Occipital lobe (tissue), 2 donors: ENCODE measurements around the gene BIK. TPM values are rescaled to one million over a fixed set of nuclear protein-coding genes. Genes with fewer than 3 reads are reported as not detected.
A peak's percentile ranks its signal among the peaks of the same experiment; 100 is the strongest.

Source experiments
- DNase-seq: peaks from one replicate; lab custom pipeline; 2025; lab: John Stamatoyannopoulos, UW
- total RNA-seq: library from RNA; depleted of rRNA; stranded (reverse); fragments of >200 nt; gene quantifications from one replicate; pipeline ENCODE4 v1.2.3, GENCODE V29; 2014

BIK gene
- total RNA-seq = not detected

- DNase-seq = no peak
These were observed at the start of gene BIK for GRCh38 chr22:43110444-43110926. Gene BIK, plus strand, starts transcription at chr22:43110750. Its CDS starts 13,273 bp downstream, at chr22:43124023.

- no peak for DNase-seq
These were observed 44.4 kb upstream of the BIK start for GRCh38 chr22:43066134-43066533.

- DNase-seq = no peak
These were observed 43.6 kb upstream of the BIK start for GRCh38 chr22:43066844-43067385.

GRCh38 chr22:43077121-43077877, 33.3 kb upstream of the BIK start:
- no peak for DNase-seq

- DNase-seq = no peak
These were observed 32.0 kb upstream of the BIK start for GRCh38 chr22:43078522-43078921.

GRCh38 chr22:43079742-43080141, 30.8 kb upstream of the BIK start:
- DNase-seq = no peak

- DNase-seq = no peak
These were observed 29.9 kb upstream of the BIK start for GRCh38 chr22:43080616-43081015.

GRCh38 chr22:43081968-43082367, 28.6 kb upstream of the BIK start:
- DNase-seq = no peak

GRCh38 chr22:43085658-43086606, 24.6 kb upstream of the BIK start:
- no peak for DNase-seq

GRCh38 chr22:43088627-43088983, 21.9 kb upstream of the BIK start:
- DNase-seq = no peak

- peak; percentile 83 for DNase-seq
These were observed 21.4 kb upstream of the BIK start, which contains the start of gene TTLL1 for GRCh38 chr22:43088984-43089717. Gene TTLL1, minus strand, starts transcription at chr22:43089391. Its CDS starts 13,805 bp downstream, at chr22:43075586.

GRCh38 chr22:43090130-43090789, 20.3 kb upstream of the BIK start:
- DNase-seq = peak; percentile 25

GRCh38 chr22:43092085-43092484, 18.5 kb upstream of the BIK start:
- DNase-seq = no peak

GRCh38 chr22:43094085-43094484, 16.5 kb upstream of the BIK start:
- no peak for DNase-seq

- DNase-seq = no peak
These were observed 16.0 kb upstream of the BIK start for GRCh38 chr22:43094551-43094950.

- DNase-seq = no peak
These were observed 14.1 kb upstream of the BIK start for GRCh38 chr22:43096420-43096819.

- DNase-seq = no peak
These were observed 12.2 kb upstream of the BIK start for GRCh38 chr22:43098356-43098755.

- DNase-seq = no peak
These were observed 11.5 kb upstream of the BIK start for GRCh38 chr22:43099095-43099494.

GRCh38 chr22:43100225-43100624, 10.3 kb upstream of the BIK start:
- DNase-seq = no peak

- no peak for DNase-seq
These were observed 9.2 kb upstream of the BIK start for GRCh38 chr22:43101306-43101705.
